Measurements from ENCODE around the gene ILF2. TPM values are rescaled to one million over a fixed set of nuclear protein-coding genes. Genes with fewer than 3 reads are reported as not detected.

ILF2 gene
- total RNA-seq, 3 donors from 2014 or later, result 92.2 to 169 (median 147) TPM

GRCh38 chr1:153662269-153662668 lies 8.5 kb downstream of the ILF2 start:
- H3K27me3 ChIP-seq, result no peaks in the 10 kb centered on the region
- no peaks in the 10 kb centered on the region for H3K9me3 ChIP-seq
- no peak overlapping the region for H3K4me3 ChIP-seq
- TF ChIP-seq CTCF (IDR thresholded peaks at IDR 0.05) (no peak), POLR2A (IDR thresholded peaks at IDR 0.05) (no peak), POLR2AphosphoS5 (IDR thresholded peaks at IDR 0.05) (no peak)
- peaks cover 0 to 4% of the 10 kb centered on the region in 2 donors for H3K4me1 ChIP-seq
- H3K27ac ChIP-seq, result no peak overlapping the region
- peaks cover 11% of the 10 kb centered on the region for H3K36me3 ChIP-seq
- intact Hi-C loops (cut with DNase I; ENCODE audit: low total_unique reads), result loop anchor here (2.0 kb wide), 1 partner anchor 59 kb away; no protein-coding TSS in a partner anchor
- no peak for DNase-seq (ENCODE audit: low spot score in 2 of 2)

GRCh38 chr1:153661111-153661708 lies 9.6 kb downstream of the ILF2 start:
- intact Hi-C loops (cut with DNase I; ENCODE audit: low total_unique reads), result no loop called here
- no peaks in the 10 kb centered on the region for H3K27me3 ChIP-seq
- peaks cover 11% of the 10 kb centered on the region for H3K36me3 ChIP-seq
- H3K27ac ChIP-seq, result peak overlapping the region in 1 of 2 donors; percentile 10
- H3K9me3 ChIP-seq, result no peaks in the 10 kb centered on the region
- no peak overlapping the region for H3K4me3 ChIP-seq
- no peak for DNase-seq (ENCODE audit: low spot score in 2 of 2)
- peaks cover 0 to 4% of the 10 kb centered on the region in 2 donors for H3K4me1 ChIP-seq
- no peak for TF ChIP-seq POLR2A (IDR thresholded peaks at IDR 0.05)
- no peak for TF ChIP-seq CTCF (IDR thresholded peaks at IDR 0.05)

GRCh38 chr1:153659656-153660055 lies 11.1 kb downstream of the ILF2 start:
- H3K9me3 ChIP-seq, result no peaks in the 10 kb centered on the region
- intact Hi-C loops (cut with DNase I; ENCODE audit: low total_unique reads), result no loop called here
- DNase-seq (ENCODE audit: low spot score in 2 of 2), result no peak
- TF ChIP-seq CTCF (IDR thresholded peaks at IDR 0.05), result no peak
- no peak for TF ChIP-seq POLR2AphosphoS5 (IDR thresholded peaks at IDR 0.05)
- TF ChIP-seq POLR2A (IDR thresholded peaks at IDR 0.05), result no peak
- peak overlapping the region; percentile 93 to 99 for H3K27ac ChIP-seq
- peaks cover 11% of the 10 kb centered on the region for H3K36me3 ChIP-seq
- H3K4me3 ChIP-seq, result peak overlapping the region in 2 of 3 donors; percentile 67 to 88
- H3K4me1 ChIP-seq, result peaks cover 0 to 4% of the 10 kb centered on the region in 2 donors
- no peaks in the 10 kb centered on the region for H3K27me3 ChIP-seq

- no peak for TF ChIP-seq CTCF (IDR thresholded peaks at IDR 0.05)
- no peak for TF ChIP-seq POLR2A (IDR thresholded peaks at IDR 0.05)
- no peak for TF ChIP-seq POLR2AphosphoS5 (IDR thresholded peaks at IDR 0.05)
- intact Hi-C loops (cut with DNase I; ENCODE audit: low total_unique reads), result no loop called here
- Histone ChIP-seq H3K27me3 (no peaks in the 10 kb centered on the region), H3K4me1 (peaks cover 0 to 4% of the 10 kb centered on the region in 2 donors), H3K36me3 (peaks cover 6% of the 10 kb centered on the region), H3K4me3 (peak overlapping the region; percentile 67 to 88 (median 76)), H3K27ac (peak overlapping the region; percentile 93 to 99), H3K9me3 (no peaks in the 10 kb centered on the region)
- no peak for DNase-seq (ENCODE audit: low spot score in 2 of 2)
Measured at GRCh38 chr1:153659175-153659534, 11.6 kb downstream of the ILF2 start.

- intact Hi-C loops (cut with DNase I; ENCODE audit: low total_unique reads), result no loop called here
Measured at GRCh38 chr1:153658400-153659174, 12.2 kb downstream of the ILF2 start, which contains the start of gene SNAPIN. SNAPIN (plus strand) TSS chr1:153658703; CDS start chr1:153658744, 41 bp downstream.

More at GRCh38 chr1:153658400-153659174, 12.2 kb downstream of the ILF2 start, which contains the start of gene SNAPIN:
- TF ChIP-seq POLR2AphosphoS5 (IDR thresholded peaks at IDR 0.05) (peak; percentile 88 to 90 (median 89)), POLR2A (IDR thresholded peaks at IDR 0.05) (peak; percentile 69), CTCF (IDR thresholded peaks at IDR 0.05) (peak in 1 of 3 donors; percentile 4)
- peaks cover 5% of the 10 kb centered on the region for H3K36me3 ChIP-seq
- H3K27me3 ChIP-seq, result no peaks in the 10 kb centered on the region
- H3K9me3 ChIP-seq, result no peaks in the 10 kb centered on the region
- H3K4me1 ChIP-seq, result peaks cover 0 to 4% of the 10 kb centered on the region in 2 donors
- peak within 1 kb of the TSS; percentile 93 to 99 for H3K27ac ChIP-seq
- H3K4me3 ChIP-seq, result peak within 1 kb of the TSS; percentile 67 to 88 (median 76)
- peak; percentile 88 to 92 for DNase-seq (ENCODE audit: low spot score in 2 of 2)

All from breast epithelium (tissue), 4 donors.